Activated T-cell treated with anti-CD3 and anti-CD28 coated beads, Interleukin-2, amount 50 U/mL, for 72 hours (primary cell): ENCODE results near the gene DNAAF2. TPM values are rescaled to one million over a fixed set of nuclear protein-coding genes. Genes with fewer than 3 reads are reported as not detected.
A peak's percentile ranks its signal among the peaks of the same experiment; 100 is the strongest.
"Not testable (repeated sequence)": the region's sequence is repeated elsewhere in the genome, so short reads cannot be mapped to it uniquely, and the experiment has no call there.

Experiments used
- ATAC-seq, 2 donors: fragments of 150-1000 bp; cut with Tn5 transposase; replicated peaks in 1 of 2; 2 replicates each; pipeline ENCODE4 v1.10.0; 2021; ENCODE audit warnings: moderate library complexity in 2 of 2, mild to moderate bottlenecking in 1 of 2
- DNase-seq, 2 donors: peaks; one replicate each; pipeline ENCODE4 v3.0.0; 2021 to 2022; ENCODE audit warnings: mixed read lengths in 1 of 2
- H3K27ac Mint-ChIP-seq: one replicate; pipeline ENCODE4 v1.8.0; 2022; ENCODE audit warnings: mild to moderate bottlenecking, moderate library complexity, mixed read lengths
- H3K27me3 Mint-ChIP-seq: one replicate; pipeline ENCODE4 v1.8.0; 2022; ENCODE audit warnings: low read depth, mixed read lengths
- H3K36me3 Mint-ChIP-seq, 2 donors: one replicate each; pipeline ENCODE4 v1.8.0; 2022; ENCODE audit warnings: mixed read lengths in 2 of 2, mild to moderate bottlenecking in 1 of 2; ENCODE audit not compliant: insufficient read depth in 2 of 2
- H3K4me1 Mint-ChIP-seq: one replicate; pipeline ENCODE4 v1.8.0; 2022; ENCODE audit warnings: low read depth, mixed read lengths
- H3K4me3 Mint-ChIP-seq, 2 donors: one replicate each; pipeline ENCODE4 v1.8.0; 2022; ENCODE audit warnings: mild to moderate bottlenecking in 2 of 2, mixed read lengths in 2 of 2, moderate library complexity in 2 of 2
- H3K9me3 Mint-ChIP-seq, 2 donors: one replicate each; pipeline ENCODE4 v1.8.0; 2022; ENCODE audit warnings: mixed read lengths in 2 of 2
- total RNA-seq, 2 donors: library from RNA; stranded (reverse); gene quantifications; one replicate each; pipeline ENCODE4 v1.2.3, GENCODE V29; 2022

The DNAAF2 gene
- total RNA-seq, 2 donors from 2014 or later = 6.0 to 6.6 TPM

DNA sequence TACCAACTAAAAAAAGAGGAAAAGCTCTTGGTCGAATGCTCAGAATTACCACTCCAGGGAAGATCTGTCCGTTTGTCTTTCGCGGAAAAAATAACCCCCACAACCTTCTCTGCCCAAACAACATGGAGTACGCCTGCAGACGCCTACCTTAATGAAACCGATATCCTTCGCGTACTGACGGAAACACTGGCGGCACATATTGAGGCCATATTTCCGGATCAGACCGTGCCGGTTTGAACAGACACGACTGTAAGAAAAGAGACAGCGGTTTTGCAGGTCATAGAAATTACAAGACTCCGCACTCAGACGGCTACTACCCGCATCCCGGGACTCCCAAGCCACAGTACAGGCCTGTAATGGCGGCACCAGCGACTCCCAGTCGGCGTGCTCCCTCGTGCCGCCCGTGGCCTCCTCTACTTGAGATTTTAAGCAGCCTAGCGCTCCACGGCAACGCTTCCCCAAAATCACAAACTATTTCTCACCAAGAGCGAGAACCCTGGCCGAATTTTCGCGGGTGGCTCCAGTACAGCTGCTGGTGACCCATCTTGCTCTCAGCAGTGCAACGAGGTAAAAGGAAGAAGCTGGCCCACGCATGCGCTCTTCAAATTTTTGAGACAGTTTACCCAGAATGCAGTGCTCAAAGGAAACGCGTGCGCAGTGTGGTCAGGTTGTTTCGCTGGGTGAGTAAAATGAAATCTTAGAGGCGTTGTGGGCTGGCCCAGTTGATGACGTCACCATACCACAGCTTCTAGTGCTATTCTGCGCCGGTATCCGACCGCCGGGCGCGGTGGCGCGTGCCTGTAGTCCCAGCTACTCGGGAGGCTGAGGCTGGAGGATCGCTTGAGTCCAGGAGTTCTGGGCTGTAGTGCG, 49.0 kb downstream of the DNAAF2 start, which contains the start of gene RPS29:
Gene RPS29, minus strand, starts transcription at position 578 of the 870 bp plus-strand sequence. Its CDS starts 34 bp downstream, at position 544.
- Mint-ChIP-seq H3K4me1 (peaks cover 48% of the 10 kb centered on the region), H3K27me3 (no peaks in the 10 kb centered on the region)
- DNase-seq = peak; percentile 97 to 98

DNA sequence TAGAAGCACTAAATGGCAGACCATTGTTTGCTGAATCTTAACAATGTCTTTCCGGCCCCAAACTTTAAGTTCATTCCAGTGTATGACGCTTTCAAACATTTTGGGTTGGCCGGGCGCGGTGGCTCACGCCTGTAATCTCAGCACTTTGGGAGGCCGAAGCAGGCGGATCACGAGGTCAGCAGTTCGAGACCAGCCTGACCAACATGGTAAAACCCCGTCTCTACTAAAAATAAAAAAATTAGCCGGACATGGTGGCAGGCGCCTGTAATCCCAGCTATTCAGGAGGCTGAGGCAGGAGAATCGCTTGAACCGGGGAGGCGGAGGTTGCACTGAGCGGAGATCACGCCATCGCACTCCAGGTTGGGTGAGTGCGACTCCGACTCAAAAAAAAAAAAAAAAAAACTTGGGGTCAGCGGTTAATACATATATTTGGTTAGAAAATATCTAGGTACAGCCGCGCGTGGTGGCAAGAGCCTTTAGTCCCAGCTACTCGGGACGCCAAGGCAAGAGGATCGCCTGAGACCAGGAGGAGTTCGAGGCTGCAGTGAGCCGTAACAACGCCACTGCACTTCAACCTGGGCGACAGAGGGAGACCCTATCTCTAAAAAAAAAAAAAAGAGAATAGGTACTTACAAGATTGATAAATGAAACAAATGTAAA, 49.9 kb downstream of the DNAAF2 start:
- ATAC-seq = not testable (repeated sequence)

More for the DNA sequence above, 49.0 kb downstream of the DNAAF2 start, which contains the start of gene RPS29:
- peak within 1 kb of the TSS; percentile 91 to 96 for H3K4me3 Mint-ChIP-seq
- ATAC-seq = peak; percentile 92 to 93
- peaks cover 15 to 44% of the 10 kb centered on the region in 2 donors for H3K36me3 Mint-ChIP-seq
- H3K27ac Mint-ChIP-seq = peak within 1 kb of the TSS; percentile 95
- no peaks in the 10 kb centered on the region for H3K9me3 Mint-ChIP-seq

DNA sequence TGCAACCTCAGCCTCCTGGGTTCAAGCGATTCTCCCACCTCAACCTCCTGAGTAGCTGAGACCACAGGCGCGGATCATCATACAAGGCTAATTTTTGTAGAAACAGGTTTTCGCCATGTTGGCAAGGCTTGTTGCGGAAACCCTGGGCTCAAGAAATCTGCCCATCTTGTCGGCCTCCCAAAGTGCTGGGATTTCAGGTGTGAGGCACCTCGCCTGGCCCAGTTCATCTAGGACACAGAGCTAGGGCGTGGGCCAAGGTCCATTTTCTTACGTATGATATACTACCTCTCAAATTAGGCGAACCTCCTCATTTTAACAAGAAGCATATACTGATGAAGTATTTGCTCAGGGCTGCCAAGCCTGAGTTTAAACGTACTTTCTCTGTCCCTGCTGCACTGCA, 51.0 kb downstream of the DNAAF2 start:
- Mint-ChIP-seq H3K4me1 (peaks cover 66% of the 10 kb centered on the region), H3K9me3 (no peaks in the 10 kb centered on the region), H3K27ac (peak overlapping the region; percentile 95), H3K4me3 (peak overlapping the region; percentile 91 to 96), H3K27me3 (no peaks in the 10 kb centered on the region), H3K36me3 (peaks cover 15 to 44% of the 10 kb centered on the region in 2 donors)
- ATAC-seq = no peak
- no peak for DNase-seq

More for the DNA sequence above, 49.9 kb downstream of the DNAAF2 start:
- DNase-seq, H3K9me3 Mint-ChIP-seq, H3K27me3 Mint-ChIP-seq: not testable (repeated sequence)
- H3K36me3 Mint-ChIP-seq = peaks cover 15 to 44% of the 10 kb centered on the region in 2 donors
- peak overlapping the region; percentile 95 for H3K27ac Mint-ChIP-seq
- peaks cover 56% of the 10 kb centered on the region for H3K4me1 Mint-ChIP-seq
- peak overlapping the region; percentile 91 to 96 for H3K4me3 Mint-ChIP-seq

DNA sequence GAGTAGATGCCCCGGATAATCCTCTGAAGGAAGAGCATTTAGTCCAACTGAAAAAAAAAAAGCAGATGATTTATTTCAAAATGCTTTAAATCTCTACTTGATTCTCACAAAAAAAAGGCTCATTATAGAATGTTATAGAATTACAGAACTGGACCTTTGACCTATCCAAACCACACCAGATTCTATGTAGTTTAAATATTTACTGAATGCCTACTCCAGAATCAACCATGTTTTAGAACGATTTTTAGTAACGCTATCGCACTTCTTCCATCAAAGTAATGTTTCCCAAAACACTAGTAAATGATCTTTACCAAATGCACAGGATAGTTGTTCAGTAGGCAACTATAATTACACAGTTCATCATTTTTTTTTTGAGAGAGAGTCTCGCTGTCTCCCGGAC, 51.4 kb downstream of the DNAAF2 start:
- H3K4me3 Mint-ChIP-seq = peak overlapping the region; percentile 91 to 96
- peak overlapping the region; percentile 95 for H3K27ac Mint-ChIP-seq
- H3K4me1 Mint-ChIP-seq = peaks cover 70% of the 10 kb centered on the region
- no peaks in the 10 kb centered on the region for H3K9me3 Mint-ChIP-seq
- ATAC-seq (no peak), DNase-seq (no peak)
- no peaks in the 10 kb centered on the region for H3K27me3 Mint-ChIP-seq
- peaks cover 15 to 44% of the 10 kb centered on the region in 2 donors for H3K36me3 Mint-ChIP-seq

GRCh38 chr14:49582113-49582977, 52.7 kb downstream of the DNAAF2 start:
- Mint-ChIP-seq H3K27ac (peak overlapping the region; percentile 47), H3K4me1 (peaks cover 78% of the 10 kb centered on the region), H3K36me3 (peaks cover 19 to 51% of the 10 kb centered on the region in 2 donors), H3K4me3 (peak overlapping the region in 1 of 2 donors; percentile 38), H3K27me3 (no peaks in the 10 kb centered on the region), H3K9me3 (no peaks in the 10 kb centered on the region)
- no peak for DNase-seq
- no peak for ATAC-seq

- H3K27me3 Mint-ChIP-seq = no peaks in the 10 kb centered on the region
- H3K4me3 Mint-ChIP-seq = peak overlapping the region in 1 of 2 donors; percentile 38
- DNase-seq (no peak), ATAC-seq (no peak)
- no peaks in the 10 kb centered on the region for H3K9me3 Mint-ChIP-seq
- peaks cover 19 to 52% of the 10 kb centered on the region in 2 donors for H3K36me3 Mint-ChIP-seq
- H3K27ac Mint-ChIP-seq = peak overlapping the region; percentile 11
- H3K4me1 Mint-ChIP-seq = peaks cover 80% of the 10 kb centered on the region
These were observed 53.6 kb downstream of the DNAAF2 start for GRCh38 chr14:49581209-49582112.

DNA sequence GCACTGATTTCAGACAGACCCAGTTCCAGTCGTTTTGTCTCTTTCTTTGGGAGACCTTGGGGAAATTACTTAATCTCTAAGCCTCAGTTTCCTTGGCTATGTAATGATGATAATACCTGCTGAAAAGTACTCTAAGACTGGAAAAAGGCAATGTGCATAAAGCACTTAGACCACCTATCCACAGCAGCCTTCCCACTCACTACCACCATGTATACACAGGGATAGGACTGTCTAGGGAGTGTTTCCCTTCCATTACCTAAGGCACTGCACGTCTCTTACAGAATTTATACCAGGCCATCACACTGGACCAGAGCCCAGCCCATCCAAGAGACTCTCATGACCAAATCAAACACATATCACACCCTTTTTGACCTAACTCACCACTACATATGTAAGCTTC, 55.2 kb downstream of the DNAAF2 start:
- peaks cover 12 to 49% of the 10 kb centered on the region in 2 donors for H3K36me3 Mint-ChIP-seq
- H3K4me1 Mint-ChIP-seq = peaks cover 81% of the 10 kb centered on the region
- no peak for DNase-seq
- no peaks in the 10 kb centered on the region for H3K9me3 Mint-ChIP-seq
- H3K27ac Mint-ChIP-seq = peak overlapping the region; percentile 2
- no peak overlapping the region for H3K4me3 Mint-ChIP-seq
- H3K27me3 Mint-ChIP-seq = no peaks in the 10 kb centered on the region
- peak in 1 of 2 donors; percentile 23 for ATAC-seq

DNA sequence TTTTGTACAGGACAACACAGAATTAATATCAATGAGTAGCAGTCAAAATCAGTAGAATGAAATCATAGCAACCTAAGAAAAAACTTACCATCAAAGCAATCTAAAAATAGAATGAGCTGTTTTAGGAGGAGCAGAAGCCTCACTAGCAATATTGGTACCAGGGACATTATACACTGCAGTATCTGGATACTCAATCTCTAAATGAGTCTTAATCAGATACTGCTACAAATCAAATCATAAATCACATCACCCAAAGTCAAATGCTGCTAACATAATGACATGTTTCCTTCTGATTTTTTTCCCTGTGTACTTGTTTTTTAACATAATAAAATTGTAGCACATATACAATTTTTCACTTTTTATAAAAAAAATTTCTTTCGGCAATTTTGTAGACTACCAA, 56.9 kb downstream of the DNAAF2 start:
- no peak overlapping the region for H3K27ac Mint-ChIP-seq
- H3K4me3 Mint-ChIP-seq = no peak overlapping the region
- H3K36me3 Mint-ChIP-seq = peaks cover 10 to 38% of the 10 kb centered on the region in 2 donors
- DNase-seq (no peak), ATAC-seq (peak in 1 of 2 donors; percentile 41)
- peaks cover 64% of the 10 kb centered on the region for H3K4me1 Mint-ChIP-seq
- H3K9me3 Mint-ChIP-seq = no peaks in the 10 kb centered on the region
- H3K27me3 Mint-ChIP-seq = no peaks in the 10 kb centered on the region

Other genes with a start within 250 kb of the DNAAF2 start
- gene RPS29, start 48.9 kb downstream of the DNAAF2 start, total RNA-seq = 1,000 to 10,000 TPM; 2,081 to 2,628 TPM
- gene LRR1, start 36.3 kb downstream of the DNAAF2 start, total RNA-seq = 10 to 100 TPM; 44.1 to 53.1 TPM
- 100 to 1,000 TPM; 217 to 225 TPM for gene RPL36AL, start 14.6 kb downstream of the DNAAF2 start, total RNA-seq
- 10 to 100 TPM; 41.6 to 52.7 TPM for gene MGAT2, start 14.4 kb downstream of the DNAAF2 start, total RNA-seq
- 10 to 100 TPM; 24.5 to 30.0 TPM for gene POLE2, start 53.0 kb upstream of the DNAAF2 start, total RNA-seq
- 1 to 10 TPM; 5.1 to 5.5 TPM for gene KLHDC1, start 57.9 kb upstream of the DNAAF2 start, total RNA-seq
- gene KLHDC2, start 132.9 kb upstream of the DNAAF2 start, total RNA-seq = 10 to 100 TPM; 43.1 to 48.7 TPM
- 10 to 100 TPM; 68.8 to 71.7 TPM for gene NEMF, start 217.5 kb upstream of the DNAAF2 start, total RNA-seq